ENCODE measurements around the gene SNRPA.

SNRPA gene

DNA sequence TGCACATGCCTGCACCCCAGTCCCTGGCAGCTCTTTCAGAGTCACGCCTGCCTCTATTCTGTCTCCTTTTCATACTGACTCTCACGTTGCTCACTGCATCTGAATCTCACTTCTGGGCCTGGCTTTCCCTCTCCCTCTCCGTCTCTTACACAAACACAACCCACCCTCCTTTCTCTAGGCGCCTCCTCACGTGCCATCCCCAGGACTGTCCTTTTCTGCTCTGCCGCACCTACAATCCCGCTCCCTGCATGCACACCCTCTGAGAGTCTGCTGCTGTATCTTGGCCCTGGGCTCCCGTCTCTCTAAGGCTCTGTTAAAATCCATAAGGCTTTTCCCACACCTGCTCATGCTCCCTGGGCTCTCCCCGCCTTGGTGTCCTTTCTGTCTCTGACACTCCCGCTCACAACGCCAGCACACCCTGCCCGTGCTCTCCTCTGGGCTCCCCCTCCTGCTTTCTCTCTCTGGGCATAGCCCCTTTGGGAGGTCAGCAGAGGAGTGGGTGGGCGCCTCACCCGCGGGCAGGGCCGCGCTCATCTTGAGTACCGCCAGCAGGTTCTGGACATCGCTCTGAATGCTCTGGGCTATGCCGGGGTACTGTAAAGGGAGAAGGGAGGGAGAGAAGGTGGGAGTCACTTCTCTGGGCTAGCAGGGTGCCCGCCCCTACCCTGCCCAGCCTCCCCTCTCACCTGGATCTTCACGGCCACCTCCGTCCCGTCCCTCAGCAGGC lies 47.8 kb upstream of the SNRPA start:
- TF ChIP-seq, protein P1, sequence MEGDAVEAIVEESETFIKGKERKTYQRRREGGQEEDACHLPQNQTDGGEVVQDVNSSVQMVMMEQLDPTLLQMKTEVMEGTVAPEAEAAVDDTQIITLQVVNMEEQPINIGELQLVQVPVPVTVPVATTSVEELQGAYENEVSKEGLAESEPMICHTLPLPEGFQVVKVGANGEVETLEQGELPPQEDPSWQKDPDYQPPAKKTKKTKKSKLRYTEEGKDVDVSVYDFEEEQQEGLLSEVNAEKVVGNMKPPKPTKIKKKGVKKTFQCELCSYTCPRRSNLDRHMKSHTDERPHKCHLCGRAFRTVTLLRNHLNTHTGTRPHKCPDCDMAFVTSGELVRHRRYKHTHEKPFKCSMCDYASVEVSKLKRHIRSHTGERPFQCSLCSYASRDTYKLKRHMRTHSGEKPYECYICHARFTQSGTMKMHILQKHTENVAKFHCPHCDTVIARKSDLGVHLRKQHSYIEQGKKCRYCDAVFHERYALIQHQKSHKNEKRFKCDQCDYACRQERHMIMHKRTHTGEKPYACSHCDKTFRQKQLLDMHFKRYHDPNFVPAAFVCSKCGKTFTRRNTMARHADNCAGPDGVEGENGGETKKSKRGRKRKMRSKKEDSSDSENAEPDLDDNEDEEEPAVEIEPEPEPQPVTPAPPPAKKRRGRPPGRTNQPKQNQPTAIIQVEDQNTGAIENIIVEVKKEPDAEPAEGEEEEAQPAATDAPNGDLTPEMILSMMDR (IDR thresholded peaks at IDR 0.05; ENCODE audit: borderline replicate concordance, extremely low read depth, low read length, poor library complexity, severe bottlenecking): no peak
- no peak for TF ChIP-seq EZH2 (IDR thresholded peaks at IDR 0.05; ENCODE audit: borderline replicate concordance, low read depth, low read length, severe bottlenecking)
- Histone ChIP-seq H3K4me1 (ENCODE audit: insufficient read depth, low read length) (no peaks in the 10 kb centered on the region), H3K9ac (ENCODE audit: low read depth, low read length) (no peak overlapping the region), H3K36me3 (ENCODE audit: insufficient read depth, low read length) (peaks cover 35% of the 10 kb centered on the region), H2AFZ (ENCODE audit: low read depth, low read length) (no peak overlapping the region), H3K79me2 (ENCODE audit: insufficient read depth, low read length) (no peaks in the 10 kb centered on the region), H3K9me3 (ENCODE audit: insufficient read depth, low read length, severe bottlenecking) (no peaks in the 10 kb centered on the region), H3K27ac (ENCODE audit: low read length) (no peak overlapping the region), H3K4me2 (ENCODE audit: insufficient read depth, low read length) (no peak overlapping the region), H3K4me3 (ENCODE audit: low read depth in 1 of 2, low read length in 2 of 2) (no peak overlapping the region), H4K20me1 (ENCODE audit: insufficient read depth, low read length) (no peaks in the 10 kb centered on the region), H3K27me3 (ENCODE audit: insufficient read depth, low read length, poor library complexity) (no peaks in the 10 kb centered on the region)
- DNase-seq (no peak), ATAC-seq (ENCODE audit: insufficient read depth, low read depth) (no peak)

GRCh38 chr19:40704491-40705361 lies 46.3 kb upstream of the SNRPA start:
- no peaks in the 10 kb centered on the region for H3K27me3 ChIP-seq (ENCODE audit: insufficient read depth, low read length, poor library complexity)
- no peaks in the 10 kb centered on the region for H4K20me1 ChIP-seq (ENCODE audit: insufficient read depth, low read length)
- no peak for TF ChIP-seq EZH2 (IDR thresholded peaks at IDR 0.05; ENCODE audit: borderline replicate concordance, low read depth, low read length, severe bottlenecking)
- TF ChIP-seq, protein P1 (IDR thresholded peaks at IDR 0.05; ENCODE audit: borderline replicate concordance, extremely low read depth, low read length, poor library complexity, severe bottlenecking): no peak
- DNase-seq: no peak
- peaks cover 40% of the 10 kb centered on the region for H3K36me3 ChIP-seq (ENCODE audit: insufficient read depth, low read length)
- no peak overlapping the region for H3K4me3 ChIP-seq (ENCODE audit: low read depth in 1 of 2, low read length in 2 of 2)
- H3K9ac ChIP-seq (ENCODE audit: low read depth, low read length): no peak overlapping the region
- H2AFZ ChIP-seq (ENCODE audit: low read depth, low read length): no peak overlapping the region
- no peaks in the 10 kb centered on the region for H3K79me2 ChIP-seq (ENCODE audit: insufficient read depth, low read length)
- no peaks in the 10 kb centered on the region for H3K9me3 ChIP-seq (ENCODE audit: insufficient read depth, low read length, severe bottlenecking)
- ATAC-seq (ENCODE audit: insufficient read depth, low read depth): no peak
- no peak overlapping the region for H3K4me2 ChIP-seq (ENCODE audit: insufficient read depth, low read length)
- no peaks in the 10 kb centered on the region for H3K4me1 ChIP-seq (ENCODE audit: insufficient read depth, low read length)
- no peak overlapping the region for H3K27ac ChIP-seq (ENCODE audit: low read length)

GRCh38 chr19:40705362-40705651 lies 45.7 kb upstream of the SNRPA start:
- Histone ChIP-seq H3K4me2 (ENCODE audit: insufficient read depth, low read length) (no peak overlapping the region), H3K79me2 (ENCODE audit: insufficient read depth, low read length) (no peaks in the 10 kb centered on the region), H3K27ac (ENCODE audit: low read length) (no peak overlapping the region), H3K9me3 (ENCODE audit: insufficient read depth, low read length, severe bottlenecking) (no peaks in the 10 kb centered on the region), H3K27me3 (ENCODE audit: insufficient read depth, low read length, poor library complexity) (no peaks in the 10 kb centered on the region), H3K9ac (ENCODE audit: low read depth, low read length) (no peak overlapping the region), H4K20me1 (ENCODE audit: insufficient read depth, low read length) (no peaks in the 10 kb centered on the region), H3K36me3 (ENCODE audit: insufficient read depth, low read length) (peaks cover 43% of the 10 kb centered on the region), H3K4me1 (ENCODE audit: insufficient read depth, low read length) (no peaks in the 10 kb centered on the region), H3K4me3 (ENCODE audit: low read depth in 1 of 2, low read length in 2 of 2) (no peak overlapping the region), H2AFZ (ENCODE audit: low read depth, low read length) (no peak overlapping the region)
- no peak for DNase-seq
- ATAC-seq (ENCODE audit: insufficient read depth, low read depth): no peak
- no peak for TF ChIP-seq EZH2 (IDR thresholded peaks at IDR 0.05; ENCODE audit: borderline replicate concordance, low read depth, low read length, severe bottlenecking)
- TF ChIP-seq, protein P1 (IDR thresholded peaks at IDR 0.05; ENCODE audit: borderline replicate concordance, extremely low read depth, low read length, poor library complexity, severe bottlenecking): no peak
